Measurements from ENCODE around the gene ZXDC.

- no peak for TF ChIP-seq CTCF (IDR thresholded peaks at IDR 0.05)
- TF ChIP-seq EP300 (IDR thresholded peaks at IDR 0.05), result no peak
- TF ChIP-seq POLR2AphosphoS5 (IDR thresholded peaks at IDR 0.05), result no peak
- TF ChIP-seq POLR2A (IDR thresholded peaks at IDR 0.05), result no peak
Observed at GRCh38 chr3:126523745-126524428, 48.2 kb upstream of the ZXDC start, which contains the start of gene CHST13.

All from gastroesophageal sphincter (tissue), 3 donors.